ENCODE results near the gene ACE.

Gene ACE

DNA sequence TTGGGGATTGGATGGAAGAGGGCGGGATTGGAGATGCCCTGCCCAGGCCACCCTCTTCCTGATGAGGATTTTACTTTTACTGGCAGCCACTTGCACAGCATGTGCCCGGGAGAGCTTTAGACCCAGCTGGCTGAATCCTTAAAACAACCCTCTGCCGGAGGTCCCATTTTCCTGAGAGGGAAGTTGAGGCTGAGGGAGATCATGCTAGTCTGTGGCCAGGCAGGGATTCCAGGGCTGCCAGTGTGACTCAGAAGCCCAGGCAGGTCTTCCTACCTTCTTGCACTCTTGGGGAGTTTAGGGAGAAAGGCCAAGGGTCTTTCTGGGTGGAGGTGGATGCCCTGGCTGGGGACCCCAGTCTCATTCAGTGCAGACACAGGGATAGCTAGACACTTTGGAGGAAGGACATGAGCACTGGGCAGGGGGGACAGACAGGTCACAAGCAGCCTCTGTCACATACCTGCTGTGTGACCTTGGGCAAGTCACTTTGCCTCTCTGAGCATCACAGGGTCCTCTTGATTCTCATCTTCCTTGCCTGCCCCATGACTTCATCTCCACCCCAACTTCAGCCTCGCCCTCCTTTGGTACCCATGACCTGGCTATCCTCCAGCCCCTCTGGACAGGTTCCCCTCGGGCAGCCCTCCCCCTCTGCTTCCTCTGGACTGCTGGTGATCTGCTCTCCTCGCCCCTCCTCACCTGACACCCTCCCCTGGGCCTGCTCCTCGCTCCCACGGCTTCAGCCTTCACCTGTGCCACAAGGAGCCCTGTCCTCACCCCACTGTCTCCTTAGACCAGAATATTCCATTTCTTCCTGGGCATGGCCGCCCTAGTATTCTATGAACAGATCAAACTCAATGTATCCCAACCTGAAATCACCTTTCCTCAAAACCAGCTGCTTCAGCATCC, 62.1 kb downstream of the ACE start:
- DNase-seq, result no peak

DNA sequence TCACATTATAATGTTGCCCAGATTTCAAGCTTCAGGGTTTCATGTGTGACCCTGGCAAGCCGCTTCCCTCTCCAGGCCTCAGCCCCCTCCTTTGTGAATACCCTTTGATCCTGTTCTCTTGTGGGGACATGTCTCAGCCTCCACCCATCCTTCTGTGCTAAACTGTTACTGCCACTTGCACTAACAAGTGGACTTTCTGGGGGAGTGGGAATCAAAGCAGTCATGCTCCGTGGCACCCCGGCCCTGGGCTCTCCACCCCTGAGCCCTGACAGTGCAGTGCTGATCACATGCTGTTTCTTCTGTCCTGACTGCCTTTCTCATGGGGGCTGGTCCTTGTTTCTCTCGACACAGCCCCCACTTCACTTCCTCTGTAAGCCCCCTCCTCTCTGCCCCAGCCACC, 63.7 kb downstream of the ACE start:
- DNase-seq, result no peak

DNA sequence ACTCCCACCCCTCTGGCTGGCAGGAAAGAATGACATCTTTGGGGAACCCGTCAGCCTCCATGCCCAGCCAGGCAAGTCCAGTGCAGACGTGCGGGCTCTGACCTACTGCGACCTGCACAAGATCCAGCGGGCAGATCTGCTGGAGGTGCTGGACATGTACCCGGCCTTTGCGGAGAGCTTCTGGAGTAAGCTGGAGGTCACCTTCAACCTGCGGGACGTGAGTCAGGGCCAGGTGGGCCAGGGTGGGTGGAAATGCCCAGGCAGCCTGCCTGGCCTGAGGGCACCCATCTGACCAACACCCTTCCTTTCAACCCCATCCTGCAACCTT, 65.3 kb downstream of the ACE start:
- DNase-seq, result no peak

DNA sequence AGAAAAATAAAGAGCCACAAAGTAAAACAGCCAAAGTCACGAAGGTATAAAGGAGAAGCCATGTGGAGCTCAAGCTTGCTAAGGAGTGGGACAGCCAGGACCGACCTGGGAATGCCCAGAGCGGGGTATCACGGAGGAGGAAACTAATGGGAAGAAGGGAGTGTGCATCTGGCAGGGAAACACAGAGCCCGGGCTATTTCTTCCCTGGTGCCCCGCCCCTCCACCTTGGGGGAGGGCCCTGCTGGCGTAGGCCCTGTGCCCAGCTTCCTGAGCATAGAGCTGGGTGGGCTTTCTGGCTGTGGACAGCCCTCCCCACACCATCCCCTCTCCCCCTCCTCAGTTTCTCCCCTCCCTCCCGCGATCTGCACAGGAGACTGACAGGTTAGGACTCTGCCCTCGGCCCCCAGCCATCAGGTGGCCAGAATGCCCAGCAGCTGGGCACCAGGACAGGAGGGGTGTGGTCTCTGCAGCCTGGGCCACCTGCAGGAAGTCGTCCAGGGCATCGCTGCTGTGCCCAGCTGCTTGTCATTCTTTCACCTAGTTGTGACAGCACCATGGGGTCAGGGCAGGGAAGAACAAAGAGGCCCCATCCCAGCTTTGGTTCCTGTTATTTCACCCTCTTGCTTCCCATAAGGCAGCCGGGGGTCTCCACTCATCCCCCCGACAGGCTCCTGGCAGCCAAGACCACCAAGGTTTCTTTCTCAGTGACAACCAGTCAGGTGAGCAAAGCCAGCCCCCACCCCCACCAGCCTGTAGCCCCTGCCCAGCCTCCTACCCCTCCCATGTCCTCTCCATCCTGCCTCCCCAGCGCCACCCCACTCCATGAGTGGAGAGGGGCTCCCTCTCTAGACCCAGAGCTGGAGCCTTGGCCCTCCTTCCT, 66.3 kb downstream of the ACE start:
- DNase-seq, result no peak

DNA sequence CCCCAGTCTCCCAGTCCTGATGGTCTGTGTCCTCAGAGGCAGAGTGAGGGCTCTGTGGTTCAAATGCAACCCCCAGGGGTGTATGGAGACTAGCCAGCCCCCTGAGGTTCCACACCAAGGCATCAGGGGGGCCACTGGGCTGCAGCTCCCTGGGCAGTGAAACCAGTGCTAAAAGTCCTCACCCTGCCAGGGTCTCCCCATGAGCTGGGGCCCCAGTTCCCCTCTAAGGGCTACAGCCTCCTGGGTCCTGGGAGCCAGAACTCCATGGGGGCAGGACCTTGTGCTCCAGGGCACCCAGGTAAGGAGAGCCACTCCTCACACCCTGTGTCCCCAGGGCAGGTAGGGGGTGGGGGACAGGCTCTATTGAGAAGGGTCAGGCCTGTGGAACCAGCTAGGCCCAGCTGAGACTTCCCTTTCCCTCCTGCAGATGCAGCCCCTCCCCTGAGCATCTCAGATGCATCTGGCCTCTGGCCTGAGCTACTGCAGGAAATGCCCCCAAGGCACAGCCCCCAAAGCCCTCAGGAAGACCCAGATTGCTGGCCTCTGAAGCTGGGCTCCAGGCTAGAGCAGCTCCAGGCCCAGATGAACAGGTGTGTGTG, 67.1 kb downstream of the ACE start:
- no peak for DNase-seq

DNA sequence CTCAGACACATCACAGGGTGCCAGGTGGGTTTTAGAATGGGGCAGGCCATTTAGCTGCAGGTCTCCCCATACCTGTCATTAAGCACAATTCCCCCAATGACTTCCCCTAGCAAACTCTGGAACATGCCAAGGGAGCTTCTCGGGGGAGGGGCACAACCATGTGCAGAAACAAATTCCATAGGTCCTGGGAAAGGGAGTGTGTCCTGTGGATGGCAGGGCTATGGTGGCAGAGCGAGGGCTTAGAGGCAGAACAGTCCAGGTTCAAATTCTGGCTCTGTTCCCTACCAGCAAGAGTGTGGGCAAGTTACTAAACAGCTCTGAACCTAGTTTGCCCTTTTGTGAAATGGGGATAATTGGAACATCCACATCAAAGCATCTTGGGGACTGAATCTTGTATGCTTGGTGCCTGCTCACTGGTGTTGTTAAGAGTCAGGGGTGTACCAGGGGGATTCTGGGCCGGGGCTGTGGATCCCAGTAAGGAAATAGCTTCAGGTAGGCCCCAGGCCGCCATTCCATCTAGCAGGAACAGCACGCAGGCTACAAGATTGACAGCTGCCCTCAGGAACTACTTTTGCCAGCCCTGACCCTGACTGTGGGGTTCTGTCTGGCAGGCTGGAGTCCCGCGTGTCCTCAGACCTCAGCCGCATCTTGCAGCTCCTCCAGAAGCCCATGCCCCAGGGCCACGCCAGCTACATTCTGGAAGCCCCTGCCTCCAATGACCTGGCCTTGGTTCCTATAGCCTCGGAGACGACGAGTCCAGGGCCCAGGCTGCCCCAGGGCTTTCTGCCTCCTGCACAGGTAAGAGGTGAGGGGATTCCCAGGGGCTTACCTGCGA, 67.8 kb downstream of the ACE start:
- DNase-seq, result no peak

DNA sequence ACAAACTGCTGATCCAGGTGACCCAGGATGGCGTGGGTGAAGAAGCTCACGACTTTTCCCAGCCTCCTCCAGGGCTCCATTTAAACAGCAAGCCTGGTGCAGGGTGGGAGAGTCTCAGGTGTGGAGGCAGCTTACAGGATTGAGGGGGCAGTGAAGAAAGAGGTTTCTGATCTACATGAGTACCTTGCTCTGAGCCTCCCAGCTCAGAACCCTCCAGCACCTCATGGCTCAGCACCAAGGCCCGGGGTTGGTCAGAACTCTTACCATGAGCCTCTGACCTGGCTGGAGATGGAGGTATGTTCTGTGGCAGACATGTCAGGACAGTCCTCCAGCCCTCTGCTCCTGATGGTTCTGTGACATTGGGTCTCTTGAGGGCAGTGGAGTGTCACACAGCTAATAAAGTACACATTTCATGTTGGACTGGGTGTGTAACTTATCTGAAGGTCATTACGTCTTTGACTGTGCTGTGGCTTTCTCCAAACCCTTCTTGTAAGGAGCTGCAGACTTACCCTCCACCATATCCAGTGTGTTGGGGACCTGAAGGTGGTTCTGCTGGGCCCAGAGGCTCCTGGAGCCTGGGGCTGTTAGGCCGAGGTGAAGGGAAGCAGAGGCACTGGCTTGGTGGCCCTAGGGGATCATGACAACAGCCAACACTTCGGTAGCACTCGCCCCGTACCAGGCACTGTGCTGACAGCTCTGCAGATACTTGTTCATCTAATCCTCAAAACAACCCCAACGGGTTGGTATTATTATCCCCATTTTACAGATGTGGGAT, 69.6 kb downstream of the ACE start:
- DNase-seq, result no peak

DNA sequence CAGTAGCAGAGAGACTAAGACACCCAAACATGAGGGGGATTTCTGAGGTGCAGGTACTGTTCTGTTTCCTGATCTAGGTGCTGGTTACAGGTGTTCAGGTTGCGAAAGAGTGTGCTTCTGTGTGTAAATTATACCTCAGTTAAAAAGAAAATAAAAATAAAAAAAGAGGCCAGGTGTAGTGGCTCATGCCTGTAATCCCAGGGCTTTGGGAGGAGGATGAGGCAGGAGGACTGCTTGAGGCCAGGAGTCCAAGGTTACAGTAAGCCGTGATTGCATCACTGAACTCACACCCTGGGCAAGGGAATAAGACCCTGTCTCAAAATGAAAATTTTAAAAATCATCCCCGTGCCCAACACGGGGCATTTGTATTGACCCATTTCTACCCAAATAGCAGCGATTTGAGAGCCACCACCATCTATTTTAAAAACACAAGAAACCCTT, 70.2 kb downstream of the ACE start:
- DNase-seq, result no peak

Measured in inflammatory macrophage (primary cell).